Measurements from ENCODE around the gene HCCS.
A peak's percentile ranks its signal among the peaks of the same experiment; 100 is the strongest.

Gene HCCS

GRCh38 chrX:11103006-11103405 is 8.1 kb upstream of the HCCS start:
- TF ChIP-seq CTCF (IDR thresholded peaks at IDR 0.05; ENCODE audit: control insufficient read depth, insufficient read depth, low read depth, low read length, missing control alignments), result no peak
- DNase-seq (ENCODE audit: low read depth), result no peak
- no peak overlapping the region for H3K4me3 ChIP-seq (ENCODE audit: control insufficient read depth, low read depth, low read length)

DNA sequence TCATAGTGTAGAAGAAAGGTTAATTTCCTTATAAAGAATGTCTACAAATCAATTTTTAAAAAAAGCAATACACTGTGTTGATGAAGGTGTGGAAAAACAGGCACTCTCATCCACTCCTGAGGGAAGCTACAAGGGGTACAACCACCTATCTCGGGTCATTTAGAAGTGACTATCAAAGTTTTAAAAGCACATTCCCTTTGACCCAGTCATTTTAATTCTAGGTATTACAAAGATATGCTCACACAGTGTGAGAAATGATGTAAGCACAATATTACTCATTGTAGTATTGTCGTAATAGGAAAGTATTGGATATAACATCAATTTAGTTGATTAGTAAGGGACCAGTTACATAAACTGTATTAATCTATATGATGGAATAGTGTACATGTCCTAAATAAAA is 7.4 kb upstream of the HCCS start:
- no peak overlapping the region for H3K4me3 ChIP-seq (ENCODE audit: control insufficient read depth, low read depth, low read length)
- TF ChIP-seq CTCF (IDR thresholded peaks at IDR 0.05; ENCODE audit: control insufficient read depth, insufficient read depth, low read depth, low read length, missing control alignments), result no peak
- DNase-seq (ENCODE audit: low read depth), result no peak

DNA sequence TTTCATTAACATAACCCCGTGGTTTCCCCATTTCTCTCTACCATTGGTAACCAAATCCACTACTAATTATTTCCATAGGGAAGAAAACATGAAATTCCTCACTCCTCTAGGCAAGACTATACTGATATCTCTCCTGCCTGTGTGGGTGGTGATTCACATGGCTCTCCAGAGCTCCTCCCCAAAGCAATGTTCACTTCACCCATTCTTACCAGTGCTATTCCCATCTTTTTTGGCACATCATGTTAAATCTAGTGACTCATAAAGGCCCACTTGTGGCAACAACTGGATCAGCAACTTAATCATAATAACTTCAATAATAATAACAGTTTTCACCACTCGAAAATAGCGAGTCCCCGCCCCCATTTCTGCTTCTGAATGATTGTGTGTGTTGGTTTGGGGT is 6.1 kb upstream of the HCCS start:
- TF ChIP-seq CTCF (IDR thresholded peaks at IDR 0.05; ENCODE audit: control insufficient read depth, insufficient read depth, low read depth, low read length, missing control alignments), result no peak
- no peak overlapping the region for H3K4me3 ChIP-seq (ENCODE audit: control insufficient read depth, low read depth, low read length)
- no peak for DNase-seq (ENCODE audit: low read depth)

- no peak for TF ChIP-seq CTCF (IDR thresholded peaks at IDR 0.05; ENCODE audit: control insufficient read depth, insufficient read depth, low read depth, low read length, missing control alignments)
- DNase-seq (ENCODE audit: low read depth), result no peak
- H3K4me3 ChIP-seq (ENCODE audit: control insufficient read depth, low read depth, low read length), result no peak overlapping the region
Measured at GRCh38 chrX:11108253-11108941, 2.7 kb upstream of the HCCS start.

DNA sequence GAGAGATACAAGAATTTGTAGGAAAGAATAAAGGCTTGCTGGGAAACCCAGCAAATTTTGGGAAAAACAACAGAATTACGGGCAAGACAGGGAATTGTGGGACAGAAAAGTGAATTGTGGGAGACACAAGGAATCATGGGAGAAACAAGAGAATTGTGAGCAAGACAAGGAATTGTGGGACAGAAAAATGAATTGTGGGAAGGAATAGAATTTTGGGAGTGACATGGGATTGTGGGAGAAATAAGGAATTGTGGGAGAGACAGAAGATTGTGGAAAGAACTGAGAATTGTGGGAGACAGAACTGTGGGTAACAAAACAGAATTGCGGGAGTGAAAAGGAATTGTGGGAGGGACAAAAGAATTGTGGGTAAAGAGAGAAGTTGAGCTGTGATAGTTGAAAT is 1.2 kb upstream of the HCCS start:
- H3K4me3 ChIP-seq (ENCODE audit: control insufficient read depth, low read depth, low read length), result no peak overlapping the region
- no peak for DNase-seq (ENCODE audit: low read depth)
- no peak for TF ChIP-seq CTCF (IDR thresholded peaks at IDR 0.05; ENCODE audit: control insufficient read depth, insufficient read depth, low read depth, low read length, missing control alignments)

- DNase-seq (ENCODE audit: low read depth), result no peak
- H3K4me3 ChIP-seq (ENCODE audit: control insufficient read depth, low read depth, low read length), result peak overlapping the region; percentile 90
- no peak for TF ChIP-seq CTCF (IDR thresholded peaks at IDR 0.05; ENCODE audit: control insufficient read depth, insufficient read depth, low read depth, low read length, missing control alignments)
Measured at GRCh38 chrX:11111947-11112346, 815 bp downstream of the HCCS start.

Data from AG09309 (cell line).